Activated naive CD4-positive, alpha-beta T cell treated with anti-CD3 and anti-CD28 coated beads, Interleukin-2, amount 50 U/mL, for 24 hours (primary cell): ENCODE measurements around the gene PCAT7.

Experiments used
- H3K27ac Mint-ChIP-seq: one replicate; pipeline ENCODE4 v1.8.0; 2021; ENCODE audit warnings: mild to moderate bottlenecking, mixed read lengths
- H3K27me3 Mint-ChIP-seq: one replicate; pipeline ENCODE4 v1.8.0; 2021; ENCODE audit warnings: mixed read lengths
- H3K36me3 Mint-ChIP-seq: one replicate; pipeline ENCODE4 v1.8.0; 2021; ENCODE audit warnings: mixed read lengths
- H3K4me1 Mint-ChIP-seq: one replicate; pipeline ENCODE4 v1.8.0; 2021; ENCODE audit warnings: mixed read lengths
- H3K4me3 Mint-ChIP-seq: one replicate; pipeline ENCODE4 v1.8.0; 2021; ENCODE audit warnings: mild to moderate bottlenecking, mixed read lengths
- H3K9me3 Mint-ChIP-seq: one replicate; pipeline ENCODE4 v1.8.0; 2021; ENCODE audit warnings: mixed read lengths

PCAT7 gene

DNA sequence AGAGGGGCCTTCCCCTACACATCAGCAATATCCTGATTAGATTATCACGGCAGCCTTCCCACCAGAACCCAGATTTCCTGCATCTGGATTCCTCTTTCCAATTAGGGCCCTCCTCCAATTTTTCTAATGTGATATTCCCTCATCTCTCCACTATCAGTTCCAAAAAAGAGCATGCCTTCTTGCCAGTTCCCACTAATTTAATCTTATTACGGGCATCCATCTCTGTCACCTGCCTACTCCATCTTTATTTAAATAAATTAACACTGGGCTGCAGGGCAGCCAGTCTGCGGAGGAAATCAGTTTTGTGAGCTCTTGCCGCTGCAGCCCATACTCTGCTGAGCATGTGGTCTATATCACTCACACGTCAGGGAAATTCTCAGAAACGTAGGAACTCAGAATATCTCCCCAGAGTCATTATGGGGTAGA, 55.3 kb downstream of the PCAT7 start:
- no peaks in the 10 kb centered on the region for H3K9me3 Mint-ChIP-seq
- no peaks in the 10 kb centered on the region for H3K27me3 Mint-ChIP-seq
- H3K4me3 Mint-ChIP-seq, result no peak overlapping the region
- peaks cover 13% of the 10 kb centered on the region for H3K4me1 Mint-ChIP-seq
- H3K36me3 Mint-ChIP-seq, result peaks cover 4% of the 10 kb centered on the region
- H3K27ac Mint-ChIP-seq, result no peak overlapping the region

DNA sequence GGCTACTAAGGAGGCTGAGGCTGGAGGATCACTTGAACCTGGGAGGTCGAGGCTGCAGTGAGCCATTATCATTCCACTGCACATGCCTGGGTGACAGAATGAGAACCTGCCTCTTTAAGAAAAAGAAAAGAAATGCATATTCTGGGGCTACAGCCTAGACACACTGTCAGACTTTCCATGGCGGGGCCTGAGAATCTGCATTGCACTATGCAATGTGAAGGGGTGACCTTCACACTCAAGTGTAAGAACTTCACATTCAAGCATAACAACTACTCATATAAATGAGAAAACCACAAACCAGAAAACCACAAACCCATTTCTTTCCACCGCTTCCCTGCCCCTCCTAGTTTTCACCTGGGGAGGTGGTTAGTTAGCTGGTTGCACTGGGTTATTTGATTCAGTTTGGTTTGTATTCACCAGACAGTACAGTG, 56.8 kb downstream of the PCAT7 start:
- no peak overlapping the region for H3K4me3 Mint-ChIP-seq
- peaks cover 9% of the 10 kb centered on the region for H3K36me3 Mint-ChIP-seq
- peaks cover 13% of the 10 kb centered on the region for H3K4me1 Mint-ChIP-seq
- H3K27me3 Mint-ChIP-seq, result no peaks in the 10 kb centered on the region
- peak overlapping the region; percentile 9 for H3K27ac Mint-ChIP-seq
- H3K9me3 Mint-ChIP-seq, result no peaks in the 10 kb centered on the region

DNA sequence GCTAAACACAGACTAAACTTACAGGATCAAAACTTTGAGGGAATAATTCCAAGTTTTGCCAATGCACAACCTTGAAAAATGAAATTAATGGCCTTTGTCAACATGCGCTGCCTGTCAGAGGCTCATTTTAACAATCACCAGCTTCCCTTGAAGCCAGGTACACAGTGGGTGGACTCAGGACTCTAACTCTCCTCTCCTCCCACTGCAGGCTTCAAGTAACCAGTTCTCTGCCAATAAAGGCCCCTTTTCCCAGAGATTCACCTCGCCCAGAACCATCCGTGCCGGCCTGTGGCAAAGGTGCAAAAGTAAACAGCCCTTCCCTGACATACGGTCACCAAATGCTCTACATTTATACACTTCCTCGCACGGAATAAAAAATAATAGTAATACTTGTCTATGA, 57.2 kb downstream of the PCAT7 start:
- H3K9me3 Mint-ChIP-seq, result no peaks in the 10 kb centered on the region
- H3K27ac Mint-ChIP-seq, result no peak overlapping the region
- H3K36me3 Mint-ChIP-seq, result peaks cover 10% of the 10 kb centered on the region

GRCh38 chr9:94613003-94613402, 58.1 kb downstream of the PCAT7 start:
- no peaks in the 10 kb centered on the region for H3K9me3 Mint-ChIP-seq
- no peak overlapping the region for H3K4me3 Mint-ChIP-seq
- no peak overlapping the region for H3K27ac Mint-ChIP-seq
- peaks cover 13% of the 10 kb centered on the region for H3K36me3 Mint-ChIP-seq
- H3K27me3 Mint-ChIP-seq, result no peaks in the 10 kb centered on the region
- peaks cover 13% of the 10 kb centered on the region for H3K4me1 Mint-ChIP-seq

More for the DNA sequence above, 57.2 kb downstream of the PCAT7 start:
- peaks cover 13% of the 10 kb centered on the region for H3K4me1 Mint-ChIP-seq
- H3K4me3 Mint-ChIP-seq, result no peak overlapping the region
- H3K27me3 Mint-ChIP-seq, result no peaks in the 10 kb centered on the region

DNA sequence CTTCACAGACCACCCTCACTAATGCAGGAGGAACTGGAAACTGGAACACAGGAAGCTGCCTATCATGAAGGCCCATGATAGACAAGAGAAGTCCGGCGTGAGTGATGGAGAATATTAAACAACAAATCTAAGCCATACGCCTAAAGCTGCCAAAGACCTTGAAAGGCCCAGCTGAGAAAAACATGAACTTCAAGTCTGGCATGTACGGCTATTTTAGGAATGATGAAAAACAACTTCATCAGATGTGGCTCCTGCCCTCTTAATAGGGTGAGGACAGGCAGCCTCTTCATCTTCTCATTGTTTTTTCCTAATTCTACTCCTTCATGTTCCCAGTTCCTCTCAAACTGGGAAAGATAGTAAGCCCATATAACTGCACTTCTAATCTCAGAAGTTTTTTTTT, 64.1 kb downstream of the PCAT7 start:
- Mint-ChIP-seq H3K9me3 (no peaks in the 10 kb centered on the region), H3K27me3 (no peaks in the 10 kb centered on the region), H3K4me1 (peaks cover 8% of the 10 kb centered on the region), H3K36me3 (peaks cover 14% of the 10 kb centered on the region), H3K27ac (no peak overlapping the region), H3K4me3 (no peak overlapping the region)
